Spleen (tissue), 7 donors: ENCODE results near the gene HECTD3.

Source experiments
- POLR2A ChIP-seq, 3 donors: fragments of 450-650 bp; IDR thresholded peaks; one replicate each; pipeline ENCODE4 v1.5.1; 2017; ENCODE audit warnings: antibody characterized with exemption in 3 of 3, mild to moderate bottlenecking in 1 of 3
- TF ChIP-seq, protein P1 (sequence below), 11 experiments: fragments of 200-600 bp in 7 of 11; fragments of 450-650 bp in 4 of 11; sonication (generic) in 4 of 11; IDR thresholded peaks in 8 of 11; conservative IDR thresholded peaks in 3 of 11; 1 replicate in 7 of 11; 2 replicates in 4 of 11; pipeline versions ENCODE4 v1.4.0 to v1.8.0; 2016 to 2021; ENCODE audit warnings: antibody characterized with exemption in 11 of 11, inconsistent platforms in 4 of 11, mild to moderate bottlenecking in 1 of 11
- donor health status: DM: no; HTN: no; CAD: no; lungs with moderate emphysema.
- donor health status: DM: no; HTN: no; CAD: no.
- donor health status: DM: no; HTN: no; CAD: no.

DNA sequence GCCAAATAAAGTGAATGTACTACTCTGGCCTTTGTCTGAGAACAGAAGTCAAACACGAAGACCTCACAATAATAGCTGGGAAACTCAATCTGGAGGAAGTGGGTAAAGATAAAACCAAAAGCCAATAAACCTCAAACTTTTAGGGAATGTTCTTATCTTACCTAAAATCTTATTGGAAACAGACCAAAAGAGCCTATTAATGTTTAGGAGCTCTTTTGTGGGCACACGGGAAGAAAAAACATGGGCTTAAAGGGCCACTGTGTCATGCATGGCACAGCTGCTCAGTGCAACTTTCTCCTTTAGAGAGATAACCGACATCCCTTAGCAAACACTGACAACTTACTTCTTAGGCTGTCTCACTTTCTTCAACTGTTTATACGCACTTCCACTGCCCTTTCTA is 40.8 kb downstream of the HECTD3 start:
- TF ChIP-seq, protein P1, sequence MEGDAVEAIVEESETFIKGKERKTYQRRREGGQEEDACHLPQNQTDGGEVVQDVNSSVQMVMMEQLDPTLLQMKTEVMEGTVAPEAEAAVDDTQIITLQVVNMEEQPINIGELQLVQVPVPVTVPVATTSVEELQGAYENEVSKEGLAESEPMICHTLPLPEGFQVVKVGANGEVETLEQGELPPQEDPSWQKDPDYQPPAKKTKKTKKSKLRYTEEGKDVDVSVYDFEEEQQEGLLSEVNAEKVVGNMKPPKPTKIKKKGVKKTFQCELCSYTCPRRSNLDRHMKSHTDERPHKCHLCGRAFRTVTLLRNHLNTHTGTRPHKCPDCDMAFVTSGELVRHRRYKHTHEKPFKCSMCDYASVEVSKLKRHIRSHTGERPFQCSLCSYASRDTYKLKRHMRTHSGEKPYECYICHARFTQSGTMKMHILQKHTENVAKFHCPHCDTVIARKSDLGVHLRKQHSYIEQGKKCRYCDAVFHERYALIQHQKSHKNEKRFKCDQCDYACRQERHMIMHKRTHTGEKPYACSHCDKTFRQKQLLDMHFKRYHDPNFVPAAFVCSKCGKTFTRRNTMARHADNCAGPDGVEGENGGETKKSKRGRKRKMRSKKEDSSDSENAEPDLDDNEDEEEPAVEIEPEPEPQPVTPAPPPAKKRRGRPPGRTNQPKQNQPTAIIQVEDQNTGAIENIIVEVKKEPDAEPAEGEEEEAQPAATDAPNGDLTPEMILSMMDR (IDR thresholded peaks at IDR 0.05 in 8 of 11, conservative IDR thresholded peaks at IDR 0.05 in 3 of 11), result no peak
- TF ChIP-seq POLR2A (IDR thresholded peaks at IDR 0.05), result no peak
